H9 (cell line): Measurements from ENCODE around the gene TNFSF18. TPM values are rescaled to one million over a fixed set of nuclear protein-coding genes. Genes with fewer than 3 reads are reported as not detected.

Experiments
- DNase-seq: peaks from one replicate; pipeline ENCODE4 v3.0.0-alpha.2; 2017
- H2AFZ ChIP-seq: one replicate; pipeline ENCODE4 v1.6.1; 2013; ENCODE audit warnings: mild to moderate bottlenecking, low read length, control low read depth, moderate library complexity
- H2AK5ac ChIP-seq: 2 replicates; pipeline ENCODE4 v1.6.1; 2013; ENCODE audit warnings: low read length, control low read depth, mixed read lengths; ENCODE audit not compliant: insufficient read length
- H2BK120ac ChIP-seq: one replicate; pipeline ENCODE4 v1.6.1; 2013; ENCODE audit warnings: low read depth, mild to moderate bottlenecking, low read length, control low read depth, inconsistent platforms; ENCODE audit not compliant: poor library complexity, severe bottlenecking
- H2BK12ac ChIP-seq: 2 replicates; pipeline ENCODE4 v1.6.1; 2013; ENCODE audit warnings: low read length, control low read depth, mixed read lengths, low read depth; ENCODE audit not compliant: insufficient read length
- H2BK15ac ChIP-seq: 2 replicates; pipeline ENCODE4 v1.6.1; 2013; ENCODE audit warnings: low read depth, low read length, control low read depth
- H2BK20ac ChIP-seq: one replicate; pipeline ENCODE4 v1.6.1; 2013; ENCODE audit warnings: low read depth, mild to moderate bottlenecking, low read length, control low read depth, inconsistent platforms; ENCODE audit not compliant: poor library complexity, severe bottlenecking
- H2BK5ac ChIP-seq: 2 replicates; pipeline ENCODE4 v1.6.1; 2013; ENCODE audit warnings: low read length, control low read depth, mixed read lengths; ENCODE audit not compliant: insufficient read length
- H3K14ac ChIP-seq: 2 replicates; pipeline ENCODE4 v1.6.1; 2013; ENCODE audit warnings: low read length, control low read depth; ENCODE audit not compliant: insufficient read depth
- H3K18ac ChIP-seq: 2 replicates; pipeline ENCODE4 v1.6.1; 2013; ENCODE audit warnings: low read depth, mild to moderate bottlenecking, mixed read lengths, low read length, control low read depth; ENCODE audit not compliant: insufficient read length
- H3K23ac ChIP-seq: 2 replicates; pipeline ENCODE4 v1.6.1; 2013; ENCODE audit warnings: low read length, control low read depth, mixed read lengths, low read depth; ENCODE audit not compliant: insufficient read length
- H3K23me2 ChIP-seq: 2 replicates; pipeline ENCODE4 v1.6.1; 2013; ENCODE audit warnings: low read depth, mild to moderate bottlenecking, mixed read lengths, low read length, control low read depth; ENCODE audit not compliant: insufficient read length, poor library complexity, severe bottlenecking
- H3K27ac ChIP-seq: 2 replicates; pipeline ENCODE4 v1.5.1; 2013; ENCODE audit warnings: low read length, control low read depth, mixed read lengths, low read depth; ENCODE audit not compliant: insufficient read length
- H3K27me3 ChIP-seq: 2 replicates; pipeline ENCODE4 v1.6.1; 2013; ENCODE audit warnings: low read length, control low read depth, inconsistent platforms; ENCODE audit not compliant: insufficient read depth
- H3K4ac ChIP-seq: 2 replicates; pipeline ENCODE4 v1.6.1; 2013; ENCODE audit warnings: low read depth, mild to moderate bottlenecking, control low read depth, inconsistent platforms, low read length, moderate library complexity
- H3K4me1 ChIP-seq: 2 replicates; pipeline ENCODE4 v1.6.1; 2013; ENCODE audit warnings: low read length, control low read depth, inconsistent platforms; ENCODE audit not compliant: insufficient read depth
- H3K4me2 ChIP-seq: 2 replicates; pipeline ENCODE4 v1.6.1; 2013; ENCODE audit warnings: low read length, control low read depth, mixed read lengths; ENCODE audit not compliant: insufficient read length, insufficient read depth
- H3K56ac ChIP-seq: 2 replicates; pipeline ENCODE4 v1.6.1; 2013; ENCODE audit warnings: low read depth, mild to moderate bottlenecking, mixed read lengths, low read length, control low read depth; ENCODE audit not compliant: insufficient read length
- H3K79me1 ChIP-seq: 2 replicates; pipeline ENCODE4 v1.6.1; 2013; ENCODE audit warnings: low read depth, mild to moderate bottlenecking, moderate library complexity, low read length, control low read depth, inconsistent platforms; ENCODE audit not compliant: insufficient read depth, poor library complexity, severe bottlenecking
- H3K79me2 ChIP-seq: 2 replicates; pipeline ENCODE4 v1.6.1; 2013; ENCODE audit warnings: low read length, control low read depth, inconsistent platforms; ENCODE audit not compliant: insufficient read depth
- H3K9ac ChIP-seq: 2 replicates; pipeline ENCODE4 v1.6.1; 2013; ENCODE audit warnings: low read length, control low read depth, mixed read lengths; ENCODE audit not compliant: insufficient read length; ENCODE audit errors: extremely low read depth
- H3K9me3 ChIP-seq: one replicate; pipeline ENCODE4 v1.6.1; 2013; ENCODE audit warnings: low read depth, low read length, inconsistent platforms; ENCODE audit not compliant: control insufficient read depth
- H3T11ph ChIP-seq: one replicate; pipeline ENCODE4 v1.6.1; 2013; ENCODE audit warnings: mild to moderate bottlenecking, low read length, control low read depth, inconsistent platforms
- H4K20me1 ChIP-seq: one replicate; pipeline ENCODE4 v1.6.1; 2013; ENCODE audit not compliant: control insufficient read depth, insufficient read length, insufficient read depth
- H4K5ac ChIP-seq: 2 replicates; pipeline ENCODE4 v1.6.1; 2013; ENCODE audit warnings: low read depth, mild to moderate bottlenecking, mixed read lengths, low read length, control low read depth; ENCODE audit not compliant: insufficient read length
- H4K8ac ChIP-seq: replicated peaks from 2 replicates; pipeline ENCODE4 v1.6.1; 2013; ENCODE audit warnings: low read length, control low read depth, mixed read lengths, low read depth; ENCODE audit not compliant: insufficient read length
- H4K91ac ChIP-seq: 2 replicates; pipeline ENCODE4 v1.6.1; 2013; ENCODE audit warnings: low read depth, mild to moderate bottlenecking, moderate library complexity, mixed read lengths, low read length, control low read depth; ENCODE audit not compliant: insufficient read length
- H3K27ac Mint-ChIP-seq, 3 experiments: 2 replicates in 2 of 3; 3 replicates in 1 of 3; pipeline ENCODE4 v1.8.0; 2020 to 2021; ENCODE audit warnings: mixed read lengths in 3 of 3, mild to moderate bottlenecking in 1 of 3, moderate library complexity in 1 of 3
- H3K27me3 Mint-ChIP-seq: 2 replicates; pipeline ENCODE4 v1.8.0; 2021; ENCODE audit warnings: low read depth, mild to moderate bottlenecking, moderate library complexity, mixed read lengths
- H3K36me3 Mint-ChIP-seq, 3 experiments: 2 replicates in 2 of 3; 3 replicates in 1 of 3; pipeline ENCODE4 v1.8.0; 2020 to 2021; ENCODE audit warnings: low read depth in 3 of 3, mixed read lengths in 3 of 3; ENCODE audit not compliant: insufficient read depth in 1 of 3
- H3K4me1 Mint-ChIP-seq, 2 experiments: 2 replicates each; pipeline ENCODE4 v1.8.0; 2020; ENCODE audit warnings: mixed read lengths in 2 of 2
- H3K4me3 Mint-ChIP-seq, 2 experiments: 2 replicates in 1 of 2; 3 replicates in 1 of 2; pipeline ENCODE4 v1.8.0; 2020 to 2021; ENCODE audit warnings: mild to moderate bottlenecking in 2 of 2, mixed read lengths in 2 of 2, moderate library complexity in 1 of 2
- H3K9me3 Mint-ChIP-seq, 2 experiments: 2 replicates in 1 of 2; 3 replicates in 1 of 2; pipeline ENCODE4 v1.8.0; 2020; ENCODE audit warnings: mild to moderate bottlenecking in 2 of 2, mixed read lengths in 2 of 2, moderate library complexity in 1 of 2
- WGBS: extraction: QIAGEN DNeasy Blood & Tissue Kit; methylation state at CpG from one replicate; pipeline ENCODE4 v1.1.7; 2013; ENCODE audit warnings: missing lambda C conversion rate, low lambda C conversion rate, mixed read lengths; ENCODE audit not compliant: insufficient read length; ENCODE audit errors: extremely low coverage; 5-methylcytosine and 5-hydroxymethylcytosine counted together
- total RNA-seq: library from RNA; stranded (reverse); gene quantifications from 2 replicates; pipeline ENCODE4 v1.2.1, GENCODE V29; 2021
- TF ChIP-seq, protein P1 (sequence below): fragments of 200-600 bp; sonication (generic); conservative IDR thresholded peaks from 3 replicates; pipeline ENCODE4 v1.8.0; 2021; ENCODE audit warnings: antibody characterized with exemption, mild to moderate bottlenecking

Gene TNFSF18
- total RNA-seq, 1 experiment from 2014 or later: not detected

GRCh38 chr1:173005196-173005864 is 45.4 kb downstream of the TNFSF18 start:
- peaks cover 12 to 14% of the 10 kb centered on the region in 2 experiments for H3K9me3 Mint-ChIP-seq
- H4K20me1 ChIP-seq: no peaks in the 10 kb centered on the region
- H2BK20ac ChIP-seq: no peak overlapping the region
- H2AFZ ChIP-seq: no peak overlapping the region
- no peak overlapping the region for H3K18ac ChIP-seq
- no peak overlapping the region for H2BK120ac ChIP-seq
- H3K56ac ChIP-seq: no peak overlapping the region
- H3T11ph ChIP-seq: no peak overlapping the region
- H2BK12ac ChIP-seq: no peak overlapping the region
- H3K9me3 ChIP-seq: no peaks in the 10 kb centered on the region
- no peak overlapping the region for H3K14ac ChIP-seq
- WGBS: no CpG with 5 or more reads among the region's 2 CpGs
- no peak overlapping the region for H3K4me3 Mint-ChIP-seq
- H3K79me1 ChIP-seq: no peaks in the 10 kb centered on the region
- H4K91ac ChIP-seq: no peak overlapping the region
- no peaks in the 10 kb centered on the region for H3K79me2 ChIP-seq
- H2BK5ac ChIP-seq: no peak overlapping the region
- no peak overlapping the region for H3K27ac Mint-ChIP-seq
- DNase-seq: no peak
- no peaks in the 10 kb centered on the region for H3K23me2 ChIP-seq
- H3K4me1 ChIP-seq: no peaks in the 10 kb centered on the region
- no peaks in the 10 kb centered on the region for H3K27me3 Mint-ChIP-seq
- H3K27ac ChIP-seq: no peak overlapping the region
- H3K23ac ChIP-seq: no peak overlapping the region
- H3K27me3 ChIP-seq: no peaks in the 10 kb centered on the region
- H3K4ac ChIP-seq: no peak overlapping the region
- H3K4me2 ChIP-seq: no peak overlapping the region
- H4K8ac ChIP-seq: no peak overlapping the region
- no peak overlapping the region for H2AK5ac ChIP-seq
- TF ChIP-seq, protein P1, sequence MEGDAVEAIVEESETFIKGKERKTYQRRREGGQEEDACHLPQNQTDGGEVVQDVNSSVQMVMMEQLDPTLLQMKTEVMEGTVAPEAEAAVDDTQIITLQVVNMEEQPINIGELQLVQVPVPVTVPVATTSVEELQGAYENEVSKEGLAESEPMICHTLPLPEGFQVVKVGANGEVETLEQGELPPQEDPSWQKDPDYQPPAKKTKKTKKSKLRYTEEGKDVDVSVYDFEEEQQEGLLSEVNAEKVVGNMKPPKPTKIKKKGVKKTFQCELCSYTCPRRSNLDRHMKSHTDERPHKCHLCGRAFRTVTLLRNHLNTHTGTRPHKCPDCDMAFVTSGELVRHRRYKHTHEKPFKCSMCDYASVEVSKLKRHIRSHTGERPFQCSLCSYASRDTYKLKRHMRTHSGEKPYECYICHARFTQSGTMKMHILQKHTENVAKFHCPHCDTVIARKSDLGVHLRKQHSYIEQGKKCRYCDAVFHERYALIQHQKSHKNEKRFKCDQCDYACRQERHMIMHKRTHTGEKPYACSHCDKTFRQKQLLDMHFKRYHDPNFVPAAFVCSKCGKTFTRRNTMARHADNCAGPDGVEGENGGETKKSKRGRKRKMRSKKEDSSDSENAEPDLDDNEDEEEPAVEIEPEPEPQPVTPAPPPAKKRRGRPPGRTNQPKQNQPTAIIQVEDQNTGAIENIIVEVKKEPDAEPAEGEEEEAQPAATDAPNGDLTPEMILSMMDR: no peak
- H3K4me1 Mint-ChIP-seq: peaks cover 6 to 7% of the 10 kb centered on the region in 2 experiments; a peak in 2 of 4 replicates
- no peak overlapping the region for H2BK15ac ChIP-seq
- H4K5ac ChIP-seq: no peak overlapping the region
- no peak overlapping the region for H3K9ac ChIP-seq
- peaks cover 2 to 15% (median 6%) of the 10 kb centered on the region in 3 experiments; a peak in 6 of 7 replicates for H3K36me3 Mint-ChIP-seq
